HG03442 (cell line): ENCODE data around the gene CYSLTR1.
A peak's percentile ranks its signal among the peaks of the same experiment; 100 is the strongest.
"Not testable (repeated sequence)": the region's sequence is repeated elsewhere in the genome, so short reads cannot be mapped to it uniquely, and the experiment has no call there.

ENCODE experiments used
- ATAC-seq: cut with Tn5 transposase; IDR thresholded peaks from one replicate; pipeline ENCODE4 v1.9.1; 2021; ENCODE audit warnings: mild to moderate bottlenecking, moderate library complexity; ENCODE audit not compliant: unreplicated experiment

CYSLTR1 gene

GRCh38 chrX:78327370-78328086 lies at the start of gene CYSLTR1:
CYSLTR1 (minus strand) TSS chrX:78327611; CDS start chrX:78273746, 53,865 bp downstream.
- ATAC-seq, result peak; percentile 37

GRCh38 chrX:78377186-78377585 lies 49.8 kb upstream of the CYSLTR1 start:
- no peak for ATAC-seq

GRCh38 chrX:78375894-78376293 lies 48.5 kb upstream of the CYSLTR1 start:
- ATAC-seq, result peak; percentile 67

- ATAC-seq, result no peak
Measured at GRCh38 chrX:78366576-78366975, 39.2 kb upstream of the CYSLTR1 start.

GRCh38 chrX:78357342-78358055 lies 30.1 kb upstream of the CYSLTR1 start:
- ATAC-seq, result peak; percentile 42

GRCh38 chrX:78333521-78333920 lies 6.1 kb upstream of the CYSLTR1 start:
- peak; percentile 70 for ATAC-seq

- ATAC-seq, result no peak
Measured at GRCh38 chrX:78331708-78332107, 4.3 kb upstream of the CYSLTR1 start.

GRCh38 chrX:78330540-78330939 lies 3.1 kb upstream of the CYSLTR1 start:
- peak; percentile 31 for ATAC-seq

GRCh38 chrX:78330068-78330467 lies 2.7 kb upstream of the CYSLTR1 start:
- no peak for ATAC-seq

- no peak for ATAC-seq
Measured at GRCh38 chrX:78329486-78329885, 2.1 kb upstream of the CYSLTR1 start.

- no peak for ATAC-seq
Measured at GRCh38 chrX:78326401-78326800, 1.0 kb downstream of the CYSLTR1 start.

GRCh38 chrX:78322863-78323262 lies 4.5 kb downstream of the CYSLTR1 start:
- ATAC-seq, result no peak

GRCh38 chrX:78321809-78322208 lies 5.6 kb downstream of the CYSLTR1 start:
- peak; percentile 95 for ATAC-seq

GRCh38 chrX:78316265-78316664 lies 11.1 kb downstream of the CYSLTR1 start:
- ATAC-seq, result no peak

- no peak for ATAC-seq
Measured at GRCh38 chrX:78315745-78316144, 11.7 kb downstream of the CYSLTR1 start.

- ATAC-seq, result peak; percentile 91
Measured at GRCh38 chrX:78314561-78314960, 12.8 kb downstream of the CYSLTR1 start.

GRCh38 chrX:78313526-78313925 lies 13.9 kb downstream of the CYSLTR1 start:
- no peak for ATAC-seq

GRCh38 chrX:78307665-78308064 lies 19.7 kb downstream of the CYSLTR1 start:
- ATAC-seq, result no peak

- ATAC-seq, result no peak
Measured at GRCh38 chrX:78303086-78303485, 24.3 kb downstream of the CYSLTR1 start.

- ATAC-seq, result not testable (repeated sequence)
Measured at GRCh38 chrX:78300933-78301332, 26.5 kb downstream of the CYSLTR1 start.

GRCh38 chrX:78283511-78283910 lies 43.9 kb downstream of the CYSLTR1 start:
- ATAC-seq, result no peak

- ATAC-seq, result no peak
Measured at GRCh38 chrX:78237127-78237526, 90.3 kb downstream of the CYSLTR1 start.
